PC-3 (cell line): ENCODE measurements around the gene ST3GAL2.

Source experiments
- CTCF ChIP-seq: fragments of 300-600 bp; sonication (generic); conservative IDR thresholded peaks from 2 replicates; pipeline ENCODE4 v1.5.1; 2017; ENCODE audit warnings: antibody characterized with exemption, low read depth, mild to moderate bottlenecking, low read length
- EZH2 ChIP-seq: fragments of 300-600 bp; sonication (generic); IDR thresholded peaks from one replicate; pipeline ENCODE4 v1.6.1; 2017; ENCODE audit warnings: antibody characterized with exemption, mild to moderate bottlenecking, low read length; ENCODE audit not compliant: unreplicated experiment
- EZH2phosphoT487 ChIP-seq: fragments of 300-600 bp; sonication (generic); IDR thresholded peaks from 2 replicates; pipeline ENCODE4 v1.6.1; 2018; ENCODE audit warnings: mild to moderate bottlenecking, antibody characterized with exemption, low read length, borderline replicate concordance

- TF ChIP-seq CTCF = no peak
- no peak for TF ChIP-seq EZH2
- TF ChIP-seq EZH2phosphoT487 = no peak
These were observed 17.2 kb downstream of the ST3GAL2 start for GRCh38 chr16:70421473-70422311.
